Frontal cortex (tissue), 4 donors: ENCODE data around the gene ZNF341. TPM values are rescaled to one million over a fixed set of nuclear protein-coding genes. Genes with fewer than 3 reads are reported as not detected.

Experiments
- DNase-seq, 2 donors: peaks; one replicate each; pipeline ENCODE4 v3.0.0; 2012; ENCODE audit warnings: low spot score in 2 of 2
- FAIRE-seq: peaks from 2 replicates; lab custom pipeline; 2012; peaks lifted over from hg19 to GRCh38; lab: Jason Lieb, UNC
- total RNA-seq: library from RNA; depleted of rRNA; stranded (reverse); fragments of >200 nt; gene quantifications from one replicate; pipeline ENCODE4 v1.2.3, GENCODE V29; 2014
- donor health status: control.
- donor health status: control.
- donor health status: control.

ZNF341 gene
- total RNA-seq, 1 donor from 2014 or later = 2.4 TPM

DNA sequence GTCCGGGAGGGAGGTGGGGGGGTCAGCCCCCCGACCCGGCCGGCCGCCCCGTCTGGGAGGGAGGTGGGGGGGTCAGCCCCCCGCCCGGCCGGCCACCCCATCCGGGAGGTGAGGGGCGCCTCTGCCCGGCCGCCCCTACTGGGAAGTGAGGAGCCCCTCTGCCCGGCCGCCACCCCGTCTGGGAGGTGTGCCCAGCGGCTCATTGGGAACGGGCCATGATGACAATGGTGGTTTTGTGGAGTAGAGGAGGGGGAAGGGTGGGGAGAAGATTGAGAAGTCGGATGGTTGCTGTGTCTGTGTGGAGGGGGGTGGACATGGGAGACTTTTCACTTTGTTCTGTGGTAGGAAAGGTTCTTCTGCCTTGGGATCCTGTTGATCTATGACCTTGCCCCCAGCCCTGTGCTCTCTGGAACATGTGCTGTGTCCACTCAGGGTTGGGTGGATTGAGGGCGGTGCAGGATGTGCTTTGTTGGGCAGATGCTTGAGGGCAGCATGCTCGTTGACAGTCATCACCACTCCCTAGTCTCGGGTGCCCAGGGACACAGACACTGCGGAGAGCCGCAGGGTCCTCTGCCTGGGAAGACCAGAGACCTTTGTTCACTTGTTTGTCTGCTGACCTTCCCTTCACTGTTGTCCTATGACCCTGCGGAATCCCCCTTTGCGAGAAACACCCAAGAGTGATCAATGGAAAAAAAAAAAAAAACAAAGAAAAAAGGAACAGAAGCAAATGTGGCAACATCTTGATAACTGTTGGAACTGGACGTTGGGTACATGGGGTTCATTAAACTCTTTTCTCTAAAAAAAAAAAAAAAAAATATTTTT, 30.0 kb upstream of the ZNF341 start:
- FAIRE-seq (no peak), DNase-seq (no peak)

DNA sequence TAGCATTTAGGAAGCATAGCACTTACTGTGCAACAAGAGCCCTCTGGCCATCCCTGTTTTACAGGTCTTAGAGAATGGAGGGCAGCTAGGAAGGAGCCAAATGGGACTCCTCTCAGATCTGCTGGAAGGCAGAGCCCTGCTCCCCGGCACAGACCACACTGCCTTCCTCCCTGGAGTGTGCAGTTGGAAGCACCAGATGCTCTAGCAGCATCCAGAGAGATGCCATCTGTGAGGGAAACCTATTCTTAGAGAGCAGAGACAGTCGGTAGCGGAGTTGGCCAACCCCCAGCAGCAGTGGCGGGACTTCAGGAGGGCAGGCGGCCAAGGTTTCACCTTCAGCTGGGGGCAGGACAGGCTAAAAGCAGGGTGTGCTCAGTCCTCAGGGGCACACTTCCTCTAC, 28.9 kb upstream of the ZNF341 start:
- FAIRE-seq (no peak), DNase-seq (peak in 1 of 2 donors; percentile 58)

DNA sequence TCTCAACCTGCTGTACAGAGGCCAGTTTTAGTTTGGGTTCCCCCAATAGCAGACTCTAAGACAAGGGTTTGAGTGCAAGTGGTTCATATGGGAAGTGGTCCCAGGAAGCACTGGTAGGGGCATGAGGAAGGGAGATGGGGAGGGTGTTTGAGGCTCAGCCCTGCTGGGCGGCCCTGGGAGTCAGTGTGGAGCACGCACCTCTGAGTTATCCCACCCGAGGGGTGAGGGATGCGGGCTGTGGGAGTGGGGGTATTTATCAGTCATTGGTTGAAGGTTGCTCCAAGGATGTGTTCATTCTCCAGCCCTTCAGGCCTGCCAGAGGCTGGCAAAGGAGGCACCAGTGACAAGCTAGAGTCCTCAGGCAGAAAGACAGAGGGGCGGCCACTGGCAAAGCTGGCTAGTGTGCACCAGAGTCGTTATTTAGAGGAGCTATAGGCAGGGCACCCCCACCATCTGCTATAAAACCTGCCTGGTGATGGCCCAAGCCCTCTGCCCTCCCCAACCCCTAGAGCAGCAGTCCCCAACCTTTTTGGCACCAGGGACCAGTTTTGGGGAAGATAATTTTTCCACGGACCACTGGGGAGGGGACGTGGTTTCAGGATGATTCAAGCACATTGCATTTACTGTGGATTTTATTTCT, 28.2 kb upstream of the ZNF341 start:
- no peak for FAIRE-seq
- no peak for DNase-seq

DNA sequence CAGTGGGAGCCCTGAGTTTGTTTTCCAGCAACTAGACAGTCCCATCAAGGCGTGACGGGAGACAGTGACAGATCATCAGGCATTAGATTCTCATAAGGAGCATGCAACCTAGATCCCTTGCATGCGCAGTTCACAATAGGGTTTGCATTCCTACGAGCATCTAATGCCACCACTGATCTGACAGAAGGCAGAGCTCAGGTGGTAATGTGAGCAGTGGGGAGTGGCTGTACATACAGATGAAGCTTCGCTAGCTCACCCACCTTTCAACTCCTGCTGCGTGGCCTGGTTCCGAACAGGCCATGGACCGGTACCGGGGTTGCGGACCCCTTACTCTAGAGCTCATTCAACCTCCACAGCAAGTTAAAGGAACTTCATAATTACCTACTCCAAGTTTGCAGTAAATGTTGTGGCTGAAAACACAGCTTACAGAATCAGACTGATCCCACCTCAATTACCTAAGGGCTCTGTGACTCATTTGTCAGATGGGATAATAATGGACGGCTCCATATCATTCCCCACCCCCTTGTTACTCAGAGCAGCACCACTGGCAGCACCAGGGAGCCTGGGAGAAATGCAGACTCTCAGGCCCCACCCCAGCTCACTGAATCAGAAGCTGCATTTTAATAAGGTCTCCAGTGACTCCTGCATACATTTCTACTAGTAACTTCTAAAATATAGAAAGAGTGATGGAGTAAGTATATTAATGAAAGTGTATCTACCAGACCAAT, 27.4 kb upstream of the ZNF341 start:
- DNase-seq = no peak
- FAIRE-seq = no peak

DNA sequence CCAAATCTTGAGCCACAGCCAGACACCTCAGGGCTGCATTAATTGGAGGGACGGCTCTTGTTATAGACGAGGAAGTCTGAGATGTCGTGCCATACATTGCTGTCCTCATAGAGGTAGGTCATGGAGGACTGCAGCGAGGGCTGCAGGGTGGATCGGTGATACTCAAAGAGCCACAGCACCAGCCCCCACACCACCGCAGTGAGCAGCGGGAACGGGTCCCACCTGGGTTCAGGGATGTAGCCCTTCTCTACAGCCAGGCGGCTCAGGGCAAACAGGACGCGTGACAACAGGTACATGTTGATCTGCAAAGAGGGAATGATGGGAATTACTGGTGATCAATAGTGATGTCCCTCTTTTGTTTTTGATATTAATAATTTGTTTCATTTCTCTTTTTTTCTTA, 24.1 kb upstream of the ZNF341 start:
- FAIRE-seq = no peak
- DNase-seq = no peak

DNA sequence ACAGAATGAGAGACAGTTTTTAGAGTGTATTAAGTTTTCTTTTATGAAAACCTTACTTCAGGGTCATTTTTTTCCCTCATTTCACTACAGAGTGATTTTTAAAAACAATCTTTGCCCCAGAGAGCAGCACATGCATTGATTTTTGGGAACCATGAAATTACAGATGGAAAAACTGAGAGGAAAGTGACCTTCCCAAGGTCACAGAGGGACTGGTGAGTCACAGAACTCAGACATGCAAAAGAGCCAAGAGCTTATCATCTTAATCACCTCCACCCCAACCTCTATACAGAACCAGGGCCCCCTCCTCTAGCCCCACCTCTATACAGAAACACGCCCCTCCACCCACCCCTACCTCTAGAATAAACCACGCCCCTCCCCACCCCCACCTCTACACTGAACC, 22.4 kb upstream of the ZNF341 start:
- DNase-seq = no peak
- no peak for FAIRE-seq

DNA sequence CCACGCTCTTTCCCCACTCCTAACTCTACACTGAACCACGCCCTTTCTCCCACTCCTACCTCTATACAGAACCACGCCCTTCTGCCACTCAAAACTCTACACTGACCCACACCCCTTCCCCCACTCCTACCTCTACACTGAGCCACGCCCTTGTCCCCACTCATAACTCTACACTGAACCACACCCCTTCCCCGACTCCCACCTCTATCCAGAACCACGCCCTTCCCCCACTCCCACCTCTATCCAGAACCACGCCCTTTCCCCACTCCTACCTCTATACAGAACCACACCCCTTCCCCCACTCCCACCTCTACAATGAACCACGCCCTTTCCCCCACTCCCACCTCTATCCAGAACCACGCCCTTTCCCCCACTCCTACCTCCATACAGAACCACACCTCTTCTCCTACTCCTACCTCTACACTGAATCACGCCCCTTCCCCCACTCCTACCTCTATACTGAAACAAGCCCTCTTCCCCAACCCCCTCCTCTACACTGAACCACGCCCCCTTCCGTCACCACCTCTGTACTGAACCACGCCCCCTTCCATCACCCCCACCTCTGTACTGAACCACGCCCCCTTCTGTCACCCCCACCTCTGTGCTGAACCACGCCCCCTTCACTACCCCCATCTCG, 21.8 kb upstream of the ZNF341 start:
- FAIRE-seq (no peak), DNase-seq (no peak)

DNA sequence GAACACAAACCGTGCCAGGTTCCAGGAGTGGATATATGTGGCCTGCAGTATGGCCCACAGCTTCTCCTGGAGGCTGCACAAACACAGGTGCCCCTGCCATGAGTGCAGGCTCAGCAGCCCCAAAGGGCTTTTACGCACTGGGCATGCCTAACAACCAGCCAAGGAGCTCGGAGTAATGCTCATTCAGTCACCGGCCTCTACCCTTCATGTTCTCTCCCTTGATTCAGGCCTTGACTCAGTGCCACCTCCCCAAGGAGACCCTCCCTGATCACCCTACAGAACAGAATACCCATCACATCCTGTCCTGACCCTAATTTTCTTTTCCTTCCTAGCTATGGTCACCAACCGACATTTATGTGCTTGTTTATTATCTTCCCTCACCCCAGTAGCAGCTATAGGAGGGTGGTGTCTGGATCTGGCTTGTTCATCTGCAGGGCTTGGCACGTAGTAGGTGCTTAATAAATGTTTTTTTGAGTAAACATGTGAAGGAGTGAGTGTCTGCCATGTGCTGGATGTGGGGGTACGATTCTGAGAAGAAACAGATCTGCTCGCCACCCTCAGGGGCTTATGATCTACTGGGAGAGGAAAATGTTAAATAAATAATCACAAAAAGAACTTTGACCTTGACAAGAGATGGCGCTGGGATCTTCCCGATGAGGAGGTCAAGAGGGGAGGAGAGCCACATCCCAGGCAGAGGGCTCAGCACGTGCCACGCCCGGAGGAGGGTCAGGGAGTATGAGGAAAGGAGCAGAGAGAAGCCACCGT, 20.9 kb upstream of the ZNF341 start:
- DNase-seq = no peak
- FAIRE-seq = no peak

DNA sequence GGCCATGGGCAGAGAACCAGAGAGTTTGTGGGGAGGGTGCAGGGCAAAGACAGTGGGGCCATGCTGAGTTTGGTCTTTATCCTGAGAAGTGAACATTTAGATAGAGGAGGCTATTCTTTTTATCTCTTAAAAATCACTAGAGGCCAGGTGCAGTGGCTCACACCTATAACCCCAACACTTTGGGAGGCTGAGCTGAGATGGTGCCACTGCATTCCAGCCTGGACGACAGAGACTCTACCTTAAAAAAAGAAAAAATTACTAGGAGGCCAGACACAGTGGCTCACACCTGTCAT, 20.4 kb upstream of the ZNF341 start:
- FAIRE-seq (no peak), DNase-seq (no peak)

DNA sequence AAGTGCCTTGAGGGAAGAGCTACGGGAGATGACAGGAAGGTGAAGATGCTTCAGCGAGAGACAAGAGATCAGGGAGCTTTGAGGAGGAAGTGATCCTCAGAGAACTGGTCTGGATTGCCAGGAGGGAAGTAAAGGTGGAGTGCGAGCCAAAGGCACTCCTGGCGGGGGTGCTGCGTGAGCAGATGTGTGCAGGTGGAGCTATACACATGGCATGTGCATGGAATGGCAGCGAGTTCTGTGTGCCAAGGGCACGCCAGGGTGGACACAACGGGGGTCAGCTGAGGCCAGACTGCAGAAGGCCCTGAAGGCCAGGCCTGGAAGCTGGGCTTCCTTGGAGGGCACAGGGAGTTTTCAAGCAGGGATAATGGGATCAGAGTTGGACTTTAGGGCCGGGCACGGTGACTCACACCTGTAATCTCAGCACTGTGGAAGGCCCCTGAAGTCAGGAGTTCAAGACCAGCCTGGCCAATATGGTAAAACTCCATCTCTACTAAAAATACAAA, 17.9 kb upstream of the ZNF341 start:
- FAIRE-seq (no peak), DNase-seq (no peak)

DNA sequence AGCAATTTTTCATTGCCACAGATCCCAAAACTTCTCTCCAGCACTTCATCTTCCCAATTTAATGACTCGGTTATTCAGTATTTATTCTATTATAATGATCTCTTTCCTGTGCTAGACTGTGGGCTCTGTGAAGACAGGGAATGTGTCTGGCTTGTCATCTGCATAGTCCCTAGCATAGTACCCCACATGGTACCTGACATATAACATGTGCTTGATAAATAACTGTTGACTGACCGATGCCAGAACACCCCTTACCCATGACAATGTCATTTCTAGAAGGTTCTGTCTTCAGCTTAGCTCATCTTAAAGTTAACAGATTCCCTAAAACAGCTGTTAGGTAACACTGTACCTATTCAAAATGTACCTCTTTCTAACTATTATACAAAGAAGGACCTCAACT, 15.3 kb upstream of the ZNF341 start:
- FAIRE-seq (no peak), DNase-seq (no peak)

DNA sequence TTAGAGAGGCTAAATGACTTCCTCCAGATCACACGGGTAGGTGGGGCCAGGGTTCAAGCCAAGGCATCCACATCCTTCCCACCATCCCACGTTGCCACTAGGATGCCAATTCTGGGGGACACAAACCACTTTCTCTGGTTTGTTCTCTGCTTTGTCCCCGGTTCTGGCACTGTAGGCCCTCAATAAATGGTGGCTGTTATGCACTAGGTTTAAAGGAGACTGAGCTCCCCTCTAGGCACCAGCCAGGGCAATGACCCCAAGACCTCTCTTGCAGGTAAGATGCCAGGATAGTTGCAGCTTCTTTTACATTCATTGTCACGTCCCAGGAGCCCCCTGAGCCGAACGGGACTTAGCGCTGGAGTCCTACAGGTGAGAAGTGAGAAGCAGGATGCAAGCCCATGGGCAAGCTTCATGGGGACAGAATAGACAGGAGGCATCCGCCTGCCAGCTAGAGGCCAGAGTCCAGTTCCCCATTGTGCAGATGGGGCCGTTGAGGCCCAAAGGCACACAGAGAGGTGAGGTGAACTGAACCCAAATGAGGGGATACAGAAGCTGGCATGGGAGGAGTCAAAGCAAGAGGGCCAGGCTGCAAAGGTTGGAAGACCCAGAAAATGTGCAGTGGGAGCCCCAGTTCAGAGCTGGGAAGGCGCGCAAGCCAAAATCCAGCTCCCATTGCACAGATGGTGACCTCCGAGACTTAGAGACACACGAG, 12.4 kb upstream of the ZNF341 start:
- no peak for DNase-seq
- no peak for FAIRE-seq

DNA sequence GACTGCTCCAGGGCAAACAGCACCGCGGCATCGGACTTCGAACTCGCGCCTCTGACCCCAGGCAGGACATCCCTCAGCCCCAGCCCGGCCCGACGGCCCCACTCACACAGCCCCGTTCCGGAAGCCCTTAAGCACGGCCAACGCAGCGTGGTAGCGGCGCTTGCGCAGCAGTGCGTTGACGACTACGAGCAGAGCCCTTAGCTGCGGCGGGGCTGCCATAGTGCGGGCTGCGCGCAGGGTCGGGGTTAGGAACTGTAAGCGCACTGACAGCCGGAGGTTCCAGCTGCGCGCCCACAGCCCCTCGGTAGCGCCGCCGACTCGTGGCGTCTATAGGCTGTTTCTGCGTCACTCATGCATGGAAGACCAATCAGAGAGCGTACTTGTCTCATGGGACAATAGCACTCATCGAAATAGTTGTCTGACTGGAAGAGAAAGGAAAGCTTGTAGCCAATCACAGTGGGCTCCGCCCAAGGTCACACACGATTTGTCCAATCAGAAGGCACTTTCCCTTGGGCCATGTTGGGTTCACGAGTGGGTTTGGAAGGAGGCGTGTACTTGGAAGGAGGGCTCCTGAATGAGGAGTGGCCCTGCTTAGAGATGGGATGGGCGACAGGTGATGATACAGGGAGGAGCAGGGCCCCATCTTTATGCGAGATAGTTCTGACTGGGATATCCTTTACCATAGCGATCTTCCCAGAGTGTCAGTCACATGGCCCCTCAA, 11.6 kb upstream of the ZNF341 start, which contains the start of gene PXMP4:
Gene PXMP4 (minus strand): TSS at position 322 of the 721 bp plus-strand sequence. CDS start 103 bp downstream, at position 219.
- FAIRE-seq = peak; percentile 88
- peak; percentile 92 to 98 for DNase-seq

DNA sequence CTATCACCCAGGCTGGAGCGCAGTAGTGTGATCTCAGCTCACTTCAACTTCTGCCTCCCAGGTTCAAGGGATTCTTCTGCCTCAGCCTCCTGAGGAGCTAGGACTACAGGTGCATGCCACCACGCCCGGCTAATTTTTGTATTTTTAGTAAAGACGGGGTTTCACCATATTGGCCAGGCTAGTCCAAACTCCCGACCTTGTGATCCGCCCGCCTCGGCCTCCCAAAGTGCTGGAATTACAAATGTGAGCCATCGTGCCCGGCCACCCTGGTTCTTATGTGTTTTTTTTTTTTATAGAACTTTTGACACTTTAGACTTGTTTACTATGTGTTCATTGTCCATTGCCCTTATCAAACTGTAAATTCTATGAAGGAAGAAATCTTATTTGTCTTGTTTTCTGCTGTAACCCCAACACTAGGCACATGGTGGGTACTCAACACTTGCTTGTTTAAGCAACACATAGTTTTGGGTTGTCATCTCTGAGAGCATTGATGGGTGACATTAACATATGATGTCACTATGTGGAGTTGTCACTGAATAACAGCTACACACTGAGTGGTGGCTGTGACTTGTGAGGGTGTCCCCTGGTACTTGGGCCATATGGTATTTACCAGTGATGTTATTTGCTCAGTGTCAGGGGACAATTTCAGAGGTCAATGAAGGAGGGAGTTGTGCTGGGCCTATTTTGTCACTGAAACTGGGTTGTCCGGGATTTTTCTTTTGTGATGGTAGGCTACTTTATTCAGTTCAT, 10.2 kb upstream of the ZNF341 start:
- FAIRE-seq (no peak), DNase-seq (no peak)

DNA sequence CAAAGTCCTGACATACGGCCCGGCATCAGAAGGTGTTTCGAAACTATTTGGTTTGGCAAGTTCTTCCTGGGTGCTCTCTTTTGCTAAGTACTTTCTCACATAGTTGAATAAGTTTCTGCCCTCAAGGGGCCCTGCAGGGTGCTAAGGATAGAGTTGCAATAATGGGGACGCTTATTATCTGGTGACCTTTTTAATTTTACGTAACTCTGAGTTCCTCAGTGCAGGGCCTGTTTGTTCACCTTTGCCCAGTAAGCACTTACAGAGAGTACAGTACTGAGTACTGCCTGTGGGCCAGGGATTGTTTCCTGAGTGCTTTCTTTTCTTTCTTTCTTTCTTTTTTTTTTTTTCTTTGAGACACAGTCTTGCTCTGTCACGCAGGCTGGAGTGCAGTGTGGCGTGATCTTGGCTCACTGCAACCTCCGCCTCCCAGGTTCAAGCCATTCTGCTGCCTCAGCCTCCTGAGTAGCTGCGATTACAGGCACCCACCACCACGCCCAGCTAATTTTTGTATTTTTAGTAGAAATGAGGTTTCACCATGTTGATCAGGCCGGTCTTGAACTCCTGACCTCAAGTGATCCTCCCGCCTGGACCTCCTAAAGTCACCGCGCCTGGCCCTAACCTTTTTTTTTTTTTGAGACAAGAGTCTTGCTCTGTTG, 7.2 kb upstream of the ZNF341 start:
- FAIRE-seq = no peak
- DNase-seq = no peak

DNA sequence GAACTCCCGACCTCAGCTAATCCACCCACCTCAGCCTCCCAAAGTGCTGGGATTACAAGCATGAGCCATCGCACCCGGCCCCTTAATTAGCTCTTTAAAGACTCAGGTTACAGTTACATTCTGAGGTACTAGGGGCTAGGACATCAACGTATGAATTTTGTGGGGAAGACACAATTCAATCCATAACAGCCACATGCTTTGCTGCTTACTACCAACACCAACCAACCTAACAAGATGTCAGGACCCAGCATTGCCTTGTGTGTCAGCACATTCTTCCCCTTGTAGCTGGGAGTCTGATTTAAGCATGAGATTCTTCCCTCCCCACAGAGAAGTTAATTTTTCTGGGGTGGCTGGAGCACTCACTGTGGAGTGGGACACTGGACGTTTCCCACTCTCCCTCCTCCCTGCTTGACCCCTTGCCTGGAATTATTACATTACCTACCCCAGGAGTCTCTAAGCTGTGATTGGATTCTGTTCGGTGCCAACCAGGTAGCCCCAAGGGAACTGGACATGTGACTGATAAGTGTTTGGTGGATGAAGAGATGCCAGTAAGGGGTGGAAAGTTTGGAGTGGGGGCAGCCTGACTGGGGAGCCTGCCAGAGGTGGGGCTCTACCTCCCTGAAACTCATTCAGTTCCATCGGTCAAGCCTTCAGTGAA, 6.1 kb upstream of the ZNF341 start:
- DNase-seq (no peak), FAIRE-seq (no peak)

DNA sequence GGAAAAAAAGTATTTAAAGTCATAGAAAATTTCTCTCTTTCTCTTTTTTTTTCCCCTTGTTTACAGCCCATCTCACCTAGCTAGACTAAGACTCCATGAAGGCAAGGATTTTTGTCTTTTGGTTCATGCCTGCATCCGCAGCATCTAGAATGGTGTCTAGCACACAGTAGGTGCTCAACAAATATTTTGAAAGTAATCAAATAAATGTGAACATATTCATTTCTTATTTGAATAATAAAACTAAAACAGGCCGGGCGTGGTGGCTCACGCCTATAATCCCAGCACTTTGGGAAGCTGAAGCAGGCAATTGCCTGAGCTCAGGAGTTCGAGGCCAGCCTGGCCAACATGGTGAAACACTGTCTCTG, 4.7 kb upstream of the ZNF341 start:
- FAIRE-seq (no peak), DNase-seq (no peak)
